ENCODE results near the gene CACNA1D.

The CACNA1D gene

GRCh38 chr3:53721187-53722119 is 227.0 kb downstream of the CACNA1D start:
- DNase-seq: no peak

DNA sequence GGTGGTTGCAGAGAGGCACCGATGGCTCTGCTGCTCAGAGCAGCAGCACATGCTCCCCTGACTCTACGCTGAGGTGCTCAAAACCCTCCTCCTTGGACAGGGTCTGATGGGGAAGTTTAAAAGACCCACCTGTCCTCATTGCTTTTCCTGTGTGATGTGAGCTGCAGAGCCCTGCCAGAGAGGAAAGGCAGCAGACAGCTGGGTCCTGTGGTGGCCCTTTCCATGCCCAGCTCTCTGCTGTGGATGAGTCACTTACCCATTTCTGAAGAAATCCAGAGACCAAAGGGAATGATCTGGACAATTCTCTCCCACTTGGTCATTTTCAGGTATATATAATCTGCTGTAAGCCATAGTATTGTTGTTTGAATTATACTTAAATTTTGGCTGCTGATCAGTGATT is 230.2 kb downstream of the CACNA1D start:
- no peak for DNase-seq

GRCh38 chr3:53725387-53725995 is 231.1 kb downstream of the CACNA1D start:
- no peak for DNase-seq

GRCh38 chr3:53726643-53727042 is 232.2 kb downstream of the CACNA1D start:
- DNase-seq: no peak

GRCh38 chr3:53728606-53729005 is 234.2 kb downstream of the CACNA1D start:
- DNase-seq: no peak

DNA sequence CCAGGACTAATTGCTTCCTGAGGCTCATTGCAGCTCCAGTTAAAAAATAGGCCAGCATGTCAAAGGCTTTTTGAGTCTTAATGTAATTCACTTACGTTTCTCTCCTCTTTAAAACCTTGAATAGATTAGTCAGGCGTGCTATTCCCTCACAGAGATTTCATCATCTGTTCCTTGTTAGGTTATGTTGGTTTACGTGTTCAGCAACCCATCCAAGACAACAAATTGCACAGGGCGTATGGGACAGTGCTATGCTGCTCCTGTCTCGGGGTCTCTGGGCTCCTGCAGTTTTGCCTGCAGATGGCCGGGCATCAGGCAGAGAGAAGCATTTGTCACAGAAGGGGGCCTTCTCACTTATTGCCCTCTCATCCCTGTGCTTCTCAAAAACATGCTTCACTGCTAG is 234.7 kb downstream of the CACNA1D start:
- no peak for DNase-seq

GRCh38 chr3:53729618-53730017 is 235.2 kb downstream of the CACNA1D start:
- no peak for DNase-seq

GRCh38 chr3:53730576-53730975 is 236.2 kb downstream of the CACNA1D start:
- no peak for DNase-seq

GRCh38 chr3:53731934-53732624 is 237.7 kb downstream of the CACNA1D start:
- DNase-seq: no peak

DNA sequence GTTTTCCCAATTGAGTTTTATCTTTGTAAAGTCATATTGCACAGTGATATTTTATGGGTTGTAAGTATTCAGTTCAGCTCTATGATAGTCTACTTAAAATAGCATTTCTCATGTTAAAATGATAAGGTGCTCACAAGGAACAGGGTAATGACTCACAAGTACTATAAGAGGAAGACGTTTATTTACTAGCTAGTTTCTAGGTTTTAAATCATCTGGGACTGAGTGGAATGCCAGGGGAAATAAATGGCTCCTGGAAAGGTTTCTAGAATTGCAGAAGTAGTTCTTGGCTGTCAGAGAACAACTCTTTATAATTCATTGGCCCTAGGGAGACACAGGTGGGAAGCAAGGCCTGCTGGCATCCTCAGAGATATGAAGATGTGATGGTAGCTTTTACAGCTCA is 239.0 kb downstream of the CACNA1D start:
- DNase-seq: no peak

- no peak for DNase-seq
Measured at GRCh38 chr3:53739966-53740365, 245.6 kb downstream of the CACNA1D start.

GRCh38 chr3:53740956-53741355 is 246.5 kb downstream of the CACNA1D start:
- DNase-seq: no peak

GRCh38 chr3:53744351-53744750 is 249.9 kb downstream of the CACNA1D start:
- no peak for DNase-seq

DNA sequence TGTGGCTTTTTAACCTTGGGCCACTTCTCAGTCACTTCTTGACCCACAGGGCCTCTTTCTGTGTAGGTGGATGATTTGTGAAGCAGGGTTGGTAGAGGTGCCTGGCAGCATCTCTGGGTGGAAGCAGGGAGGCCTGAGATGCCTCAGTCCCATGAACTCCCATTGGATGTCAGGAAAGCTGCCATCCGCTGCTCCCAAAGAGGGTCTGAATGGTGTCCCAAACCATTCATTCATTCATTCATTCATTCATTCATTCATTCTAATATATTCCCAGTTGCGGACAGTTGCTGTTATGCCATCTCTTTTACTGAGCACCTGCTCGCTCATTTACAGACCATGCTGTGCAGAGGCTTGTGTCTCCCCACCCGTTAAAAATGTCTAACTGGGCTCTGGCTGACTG is 253.1 kb downstream of the CACNA1D start:
- DNase-seq: no peak

DNA sequence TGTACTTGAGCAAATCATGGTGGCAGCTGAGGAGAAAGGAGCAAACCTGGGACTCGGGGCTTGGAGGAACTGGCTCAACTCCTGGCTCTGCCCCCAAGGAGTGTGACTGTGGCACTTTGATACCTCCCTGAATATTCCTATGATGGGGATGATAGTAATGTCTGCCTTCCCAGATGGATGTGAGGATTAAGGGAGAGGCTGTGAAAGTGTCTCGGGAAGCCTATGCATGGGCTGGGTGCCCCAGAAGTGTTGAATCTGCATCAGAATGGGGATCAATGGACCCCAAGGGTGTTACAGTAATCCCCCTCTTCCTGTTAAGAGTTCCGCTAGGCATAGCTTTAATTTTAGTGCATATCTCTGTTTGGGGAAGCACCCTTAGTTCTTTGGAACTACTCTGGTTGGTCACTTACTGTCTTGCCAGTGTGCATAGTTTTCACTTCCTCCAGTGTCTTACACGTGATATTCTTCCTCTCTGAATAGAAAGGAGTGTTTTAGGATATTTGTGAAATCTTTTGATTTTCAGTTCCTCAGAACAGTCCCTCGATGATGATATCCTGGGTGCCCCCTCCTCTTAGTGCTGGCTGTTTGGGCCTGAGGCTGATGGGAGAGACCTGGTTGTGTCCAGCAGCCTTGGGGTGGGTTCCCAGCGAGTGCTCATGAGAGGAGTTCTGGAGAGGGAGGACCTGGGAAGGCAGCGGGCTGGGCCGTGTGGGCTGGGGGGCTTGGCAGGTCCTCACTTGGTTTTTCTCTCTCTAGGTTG is 254.3 kb downstream of the CACNA1D start:
- no peak for DNase-seq

DNA sequence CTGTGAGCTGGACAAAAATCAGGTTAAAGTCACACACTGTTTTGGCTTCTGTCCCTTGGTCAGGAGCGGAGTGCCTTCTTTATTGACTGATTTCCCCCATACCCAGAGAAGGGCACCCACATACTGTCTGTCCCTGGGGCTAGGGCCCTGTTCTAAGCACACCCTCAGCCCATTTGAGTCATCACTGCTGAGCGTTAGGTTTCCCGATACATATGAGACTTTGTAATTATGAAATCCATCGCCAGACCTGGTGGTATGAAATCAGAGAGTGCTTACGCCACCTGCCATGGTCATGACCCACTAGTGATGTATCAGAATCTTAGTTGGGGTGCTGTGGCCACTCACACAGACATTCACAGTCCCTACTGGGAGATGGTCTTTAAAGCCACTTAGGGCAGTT is 255.0 kb downstream of the CACNA1D start:
- DNase-seq: no peak

GRCh38 chr3:53750253-53751210 is 256.1 kb downstream of the CACNA1D start:
- DNase-seq: no peak

- no peak for DNase-seq
Measured at GRCh38 chr3:53753518-53754183, 259.2 kb downstream of the CACNA1D start.

DNA sequence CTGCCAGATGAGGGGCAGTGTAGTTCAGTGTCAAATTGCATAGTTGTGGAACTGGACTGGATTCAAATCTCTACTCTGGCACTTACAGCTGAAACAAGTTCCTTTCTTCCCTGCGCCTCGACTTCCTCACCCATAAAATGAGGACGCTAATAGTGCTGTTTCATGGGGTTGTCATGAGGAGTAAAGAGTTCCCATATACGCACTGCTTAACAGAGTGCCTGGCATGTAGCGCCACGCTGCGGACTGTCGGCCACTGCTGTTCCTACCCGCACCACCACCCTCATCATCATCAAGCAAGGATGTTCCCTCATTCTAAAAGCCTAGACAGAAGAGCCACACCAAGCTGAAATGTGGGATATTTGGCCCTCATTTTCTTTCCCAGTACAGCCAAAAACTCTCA is 259.9 kb downstream of the CACNA1D start:
- no peak for DNase-seq

- DNase-seq: no peak
Measured at GRCh38 chr3:53758846-53759245, 264.4 kb downstream of the CACNA1D start.

DNA sequence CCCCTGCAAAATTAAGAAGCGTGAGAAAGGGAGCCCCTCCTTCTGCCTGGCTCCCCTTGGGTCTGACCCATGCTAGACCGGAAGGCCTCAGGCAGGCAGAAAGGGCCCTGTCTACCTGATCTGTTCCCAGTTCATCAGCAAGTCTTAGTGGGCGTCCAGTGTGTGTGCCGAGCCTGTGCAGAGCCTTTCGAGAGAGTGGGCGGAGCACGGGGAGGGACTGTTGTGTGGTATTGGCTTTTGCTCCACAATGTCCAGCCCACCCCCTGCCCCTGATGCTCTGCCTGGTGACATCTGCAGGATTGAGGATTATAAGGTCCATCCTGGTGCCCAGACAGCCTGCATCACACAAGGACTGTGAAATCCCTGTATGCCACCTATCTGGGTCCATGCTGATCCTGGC is 268.9 kb downstream of the CACNA1D start:
- DNase-seq: no peak
